H1 (cell line): ENCODE data around the gene TRIM75.

Experiments used
- CBX5 ChIP-seq: fragments of 300-800, 300-1000 bp; sonication (generic); IDR thresholded peaks from 2 replicates; pipeline ENCODE4 v1.7.1; 2016; ENCODE audit warnings: antibody characterized with exemption, low read length, low read depth
- CREB1 ChIP-seq: IDR thresholded peaks from 2 replicates; pipeline ENCODE4 v1.6.1; 2012; ENCODE audit warnings: inconsistent platforms
- CTCF ChIP-seq, 3 experiments: IDR thresholded peaks; 1 replicate in 2 of 3; 2 replicates in 1 of 3; pipeline versions ENCODE4 v1.5.1 to v1.6.1; 2011; ENCODE audit warnings: low read length in 3 of 3, mild to moderate bottlenecking in 3 of 3, inconsistent platforms in 2 of 3, low read depth in 1 of 3, moderate library complexity in 1 of 3; ENCODE audit not compliant: insufficient read depth in 1 of 3; ENCODE audit errors: control extremely low read depth in 1 of 3
- EP300 ChIP-seq, 2 experiments: IDR thresholded peaks; 1 replicate in 1 of 2; 2 replicates in 1 of 2; pipeline ENCODE4 v1.6.1; 2011 to 2012; ENCODE audit warnings: low read depth in 2 of 2, low read length in 2 of 2, mild to moderate bottlenecking in 2 of 2, borderline replicate concordance in 1 of 2, inconsistent platforms in 1 of 2, moderate library complexity in 1 of 2
- EZH2 ChIP-seq: fragments of 200-600 bp; sonication (generic); IDR thresholded peaks from 2 replicates; pipeline ENCODE4 v1.7.1; 2012; ENCODE audit warnings: low read depth, mild to moderate bottlenecking, moderate library complexity, low read length, inconsistent platforms; ENCODE audit not compliant: severe bottlenecking
- POLR2AphosphoS5 ChIP-seq: IDR thresholded peaks from 2 replicates; pipeline ENCODE4 v1.6.1; 2011; ENCODE audit warnings: low read depth, low read length
- SIN3A ChIP-seq, 2 experiments: IDR thresholded peaks in 1 of 2; conservative IDR thresholded peaks in 1 of 2; 2 replicates each; pipeline ENCODE4 v1.6.1; 2011 to 2012; ENCODE audit warnings: low read length in 2 of 2, improper control_type of control experiment in 1 of 2, low read depth in 1 of 2, mild to moderate bottlenecking in 1 of 2
- TCF12 ChIP-seq: IDR thresholded peaks from 2 replicates; pipeline ENCODE4 v1.6.1; 2011; ENCODE audit warnings: low read depth, mild to moderate bottlenecking, low read length
- YY1 ChIP-seq: IDR thresholded peaks from 2 replicates; pipeline ENCODE4 v1.6.1; 2011; ENCODE audit warnings: low read depth, mild to moderate bottlenecking, low read length

DNA sequence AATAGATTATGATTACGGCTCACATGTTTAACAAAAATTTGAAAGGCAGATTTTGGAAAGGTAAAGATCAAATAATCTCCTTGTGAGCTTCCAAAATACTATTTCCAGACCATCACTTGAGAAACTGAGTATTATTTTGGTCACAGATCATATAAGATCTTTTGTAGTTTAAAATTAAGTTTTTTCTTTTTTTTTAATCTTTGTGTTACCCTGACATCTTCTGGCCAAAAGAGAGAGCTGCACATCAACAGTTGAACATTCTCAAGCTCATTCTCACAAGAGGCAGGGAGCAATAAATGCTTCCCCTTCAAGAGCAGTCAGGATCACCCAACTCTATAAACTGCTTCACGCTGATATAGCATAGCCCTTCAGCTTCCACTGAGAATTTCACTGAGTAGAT is 43.1 kb downstream of the TRIM75 start:
- TF ChIP-seq YY1 (no peak), EZH2 (no peak), POLR2AphosphoS5 (no peak), EP300 (IDR thresholded peaks at IDR 0.05; ENCODE audit: borderline replicate concordance in 1 of 2, low read depth in 2 of 2, low read length in 2 of 2) (no peak), SIN3A (conservative IDR thresholded peaks at IDR 0.05 in 1 of 2, IDR thresholded peaks at IDR 0.05 in 1 of 2; ENCODE audit: low read depth in 1 of 2, low read length in 2 of 2) (no peak), CBX5 (no peak), CREB1 (no peak), TCF12 (no peak), CTCF (IDR thresholded peaks at IDR 0.05; ENCODE audit: control extremely low read depth in 1 of 3, insufficient read depth in 1 of 3, low read depth in 1 of 3, low read length in 3 of 3) (peak in 2 of 3 experiments; percentile 40 to 50; a peak in 2 of 4 replicates)
